ENCODE measurements around the gene KANSL1.
"Not testable (repeated sequence)": the region's sequence is repeated elsewhere in the genome, so short reads cannot be mapped to it uniquely, and the experiment has no call there.

The KANSL1 gene

GRCh38 chr17:46117850-46118696 is 75.2 kb downstream of the KANSL1 start:
- DNase-seq (ENCODE audit: low read depth in 2 of 2) = no peak

DNA sequence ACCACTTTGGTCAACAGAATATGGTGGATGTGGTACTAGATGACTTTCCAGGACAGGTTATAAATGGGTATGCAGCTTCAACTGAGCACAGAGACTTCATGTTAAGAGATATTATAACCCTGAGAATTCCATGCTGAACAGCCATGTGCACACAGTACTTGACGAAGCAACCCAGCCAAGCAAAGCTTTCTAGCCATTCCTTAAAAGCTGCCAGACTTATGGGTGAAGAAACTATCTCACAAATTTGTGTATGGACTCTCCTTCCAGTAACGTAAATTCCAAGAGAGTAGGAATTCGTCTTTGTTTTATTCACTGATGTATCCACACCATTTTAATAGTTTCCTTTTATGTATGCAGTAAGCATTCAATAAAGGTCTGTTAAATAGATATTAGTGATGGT is 76.1 kb downstream of the KANSL1 start:
- DNase-seq (ENCODE audit: low read depth in 2 of 2) = no peak

DNA sequence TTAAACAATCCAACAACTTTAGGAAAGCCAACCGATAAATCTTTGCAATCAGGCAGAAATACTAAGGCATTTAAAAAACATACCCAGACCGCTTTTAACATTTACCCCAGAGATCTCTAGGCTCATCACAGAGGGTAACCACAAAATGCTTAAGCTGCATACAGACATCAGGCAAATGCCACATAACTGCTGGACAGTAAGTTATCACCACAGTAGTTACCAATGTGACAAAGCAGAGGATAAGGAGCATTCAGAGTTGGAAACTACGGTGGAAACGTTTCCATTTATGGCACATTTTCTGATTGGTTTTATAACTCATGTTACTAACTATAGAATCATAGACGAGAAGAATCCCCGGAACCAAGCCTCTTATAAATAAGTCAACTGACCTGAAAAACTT is 77.5 kb downstream of the KANSL1 start:
- peak in 1 of 2 experiments; percentile 8 for DNase-seq (ENCODE audit: low read depth in 2 of 2)

DNA sequence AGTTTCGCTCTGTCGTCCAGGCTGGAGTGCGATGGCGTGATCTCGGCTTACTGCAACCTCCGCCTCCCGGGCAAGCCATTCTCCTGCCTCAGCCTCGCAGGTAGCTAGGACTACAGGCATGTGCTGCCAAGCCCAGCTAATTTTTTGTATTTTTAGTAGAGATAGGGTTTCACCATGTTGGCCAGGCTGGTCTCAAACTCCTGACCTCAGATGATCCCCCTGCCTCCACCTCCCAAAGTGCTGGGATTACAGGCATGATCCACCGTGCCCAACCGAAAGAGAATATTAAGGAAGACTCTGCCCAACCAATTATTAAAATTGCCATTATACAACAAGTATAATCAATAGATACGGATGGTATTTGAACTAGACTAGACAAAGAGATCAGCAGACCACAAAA is 82.0 kb downstream of the KANSL1 start:
- DNase-seq (ENCODE audit: low read depth in 2 of 2) = not testable (repeated sequence)

DNA sequence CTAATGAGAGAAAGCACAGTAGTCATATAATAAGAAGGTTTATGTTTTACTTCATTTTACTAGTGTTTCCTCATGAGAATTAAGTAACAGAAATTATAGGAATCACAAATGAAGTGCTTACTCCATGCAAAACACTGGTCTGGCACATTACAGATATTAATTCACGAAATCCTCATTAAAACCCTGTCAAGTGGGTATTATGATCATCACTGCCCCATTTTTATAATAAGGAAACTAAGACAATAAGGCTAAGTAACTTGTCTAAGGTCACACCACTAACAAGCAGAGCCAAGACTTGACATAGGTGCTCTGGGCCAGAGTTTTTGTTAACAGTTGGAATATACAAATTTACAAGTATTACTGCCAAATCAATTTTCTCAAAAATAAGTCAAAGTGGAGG is 83.0 kb downstream of the KANSL1 start:
- DNase-seq (ENCODE audit: low read depth in 2 of 2) = no peak

DNA sequence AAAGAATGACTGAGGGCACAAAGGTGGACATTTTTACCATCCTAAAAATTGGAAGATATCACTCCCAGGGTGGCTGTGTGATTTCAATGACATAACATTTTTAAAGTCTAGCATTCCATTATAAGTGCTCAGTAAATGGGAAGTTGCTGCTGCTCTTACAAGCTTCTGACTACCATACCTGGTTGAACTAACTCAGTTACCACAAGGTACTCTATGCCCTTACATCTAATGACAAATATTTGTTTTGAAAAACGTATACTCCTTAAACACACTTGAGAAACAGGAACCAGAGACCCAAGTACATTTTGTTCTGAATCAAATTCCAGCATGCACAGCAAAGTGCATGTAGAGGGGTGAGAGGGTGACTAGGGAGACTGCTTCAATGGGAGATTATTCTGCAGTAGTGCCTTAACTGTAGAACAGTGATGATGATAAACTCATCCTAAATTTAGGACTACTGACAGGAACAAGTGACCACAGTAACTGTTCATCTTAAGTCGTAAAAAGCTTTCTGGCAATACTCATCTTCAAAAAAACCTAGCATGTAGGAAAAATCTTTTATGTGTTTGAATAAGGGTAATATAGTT is 83.5 kb downstream of the KANSL1 start:
- no peak for DNase-seq (ENCODE audit: low read depth in 2 of 2)

DNA sequence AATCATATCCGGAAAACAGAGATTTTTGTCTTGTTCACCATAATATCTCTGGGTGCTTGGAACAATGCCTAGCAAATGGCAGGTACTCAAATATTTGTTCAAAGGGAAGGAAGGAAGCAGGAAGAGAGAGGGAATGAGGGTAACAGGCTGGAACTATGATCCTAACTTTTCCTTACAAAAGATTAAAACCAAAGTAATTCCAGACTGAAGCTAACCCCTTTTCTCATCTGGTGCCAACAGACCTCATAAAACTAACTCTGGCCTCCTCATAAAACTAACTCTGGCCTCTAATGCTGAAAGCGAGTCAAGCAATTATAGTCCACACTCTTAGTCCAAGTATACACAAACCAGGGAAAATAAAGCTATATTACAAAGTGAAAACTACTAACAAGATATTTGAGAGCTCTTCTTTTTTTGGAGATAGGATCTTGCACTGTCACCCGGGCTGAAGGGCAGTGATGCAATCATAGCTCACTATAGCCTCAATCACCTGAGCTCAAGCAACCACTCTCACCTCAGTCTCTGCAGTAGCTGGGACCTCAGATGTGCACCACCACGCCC is 84.6 kb downstream of the KANSL1 start:
- DNase-seq (ENCODE audit: low read depth in 2 of 2) = no peak

DNA sequence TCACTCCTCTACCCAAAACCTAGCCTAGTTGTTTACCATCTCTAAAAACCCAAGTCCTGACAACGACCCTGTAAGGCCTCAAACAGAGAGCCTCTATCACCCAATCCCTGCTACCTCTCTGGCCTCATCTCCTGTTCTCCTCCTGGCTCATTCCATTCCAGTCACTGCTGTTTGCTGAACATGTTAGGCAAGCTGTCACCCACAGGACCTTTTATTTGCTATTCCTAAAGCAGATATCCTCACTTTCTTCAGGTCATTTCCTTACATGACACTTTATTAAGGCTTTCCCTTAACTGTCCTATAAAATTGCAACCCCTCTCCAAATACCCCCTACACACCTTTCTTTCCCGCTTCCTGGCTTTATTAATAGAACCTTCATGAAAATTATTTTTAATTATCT is 85.1 kb downstream of the KANSL1 start:
- DNase-seq (ENCODE audit: low read depth in 2 of 2) = no peak

- DNase-seq (ENCODE audit: low read depth in 2 of 2) = no peak
Measured at GRCh38 chr17:46106966-46107644, 86.1 kb downstream of the KANSL1 start.

- DNase-seq (ENCODE audit: low read depth in 2 of 2) = not testable (repeated sequence)
Measured at GRCh38 chr17:46102806-46103205, 90.4 kb downstream of the KANSL1 start.

DNA sequence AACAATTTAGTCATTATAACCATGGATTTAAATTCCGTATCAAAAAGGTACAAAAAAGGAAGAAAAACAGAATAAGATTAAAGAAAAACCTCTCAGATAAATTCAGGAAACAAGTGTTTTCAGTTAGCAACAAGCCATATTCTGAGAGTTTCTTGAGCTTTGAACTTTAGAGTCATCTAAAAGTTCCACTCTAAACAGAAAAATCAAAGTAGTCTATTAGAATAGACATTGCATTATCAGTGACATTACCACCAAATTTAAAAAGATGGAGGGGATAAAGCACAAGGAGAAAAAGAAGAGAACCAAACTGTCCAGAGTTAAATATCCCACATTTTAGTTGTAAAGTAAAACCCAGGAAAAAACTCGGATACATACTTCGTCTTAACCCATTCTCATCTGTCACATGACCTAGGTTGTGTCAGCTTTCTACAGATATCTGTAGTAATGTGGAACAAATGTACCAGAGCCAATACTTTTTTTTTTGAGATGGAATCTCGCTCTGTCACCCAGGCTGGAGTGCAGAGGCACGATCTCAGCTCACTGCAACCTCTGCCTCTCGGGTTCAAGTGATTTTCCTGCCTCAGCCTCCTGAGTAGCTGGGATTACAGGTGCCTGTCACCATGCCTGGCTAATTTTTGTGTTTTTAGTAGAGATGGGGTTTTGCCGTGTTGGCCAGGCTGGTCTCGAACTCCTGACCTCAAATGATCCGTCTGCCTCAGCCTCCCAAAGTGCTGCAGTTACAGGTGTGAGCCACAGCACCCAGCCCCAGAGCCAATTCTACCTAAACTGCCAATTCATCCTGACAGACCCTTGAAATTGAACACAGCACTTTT is 91.2 kb downstream of the KANSL1 start:
- not testable (repeated sequence) for DNase-seq (ENCODE audit: low read depth in 2 of 2)

DNA sequence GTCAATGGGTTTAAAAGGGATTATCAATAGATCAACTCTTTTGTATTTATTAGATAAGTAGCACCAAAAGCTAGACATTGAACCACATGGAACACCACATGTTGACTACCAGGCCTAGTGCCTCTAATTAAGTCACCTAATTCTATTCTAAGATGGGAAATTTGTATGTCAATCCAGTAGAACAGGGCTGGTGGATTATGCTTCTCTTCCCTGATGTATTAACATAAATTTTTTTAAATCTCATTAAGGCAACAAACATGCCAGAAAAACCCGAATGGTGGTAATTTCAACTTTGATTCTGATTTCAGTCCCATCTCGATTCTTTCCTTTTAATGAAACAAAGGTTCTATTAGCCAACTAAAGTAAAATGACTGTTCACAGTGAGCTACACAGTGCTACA is 92.6 kb downstream of the KANSL1 start:
- no peak for DNase-seq (ENCODE audit: low read depth in 2 of 2)

DNA sequence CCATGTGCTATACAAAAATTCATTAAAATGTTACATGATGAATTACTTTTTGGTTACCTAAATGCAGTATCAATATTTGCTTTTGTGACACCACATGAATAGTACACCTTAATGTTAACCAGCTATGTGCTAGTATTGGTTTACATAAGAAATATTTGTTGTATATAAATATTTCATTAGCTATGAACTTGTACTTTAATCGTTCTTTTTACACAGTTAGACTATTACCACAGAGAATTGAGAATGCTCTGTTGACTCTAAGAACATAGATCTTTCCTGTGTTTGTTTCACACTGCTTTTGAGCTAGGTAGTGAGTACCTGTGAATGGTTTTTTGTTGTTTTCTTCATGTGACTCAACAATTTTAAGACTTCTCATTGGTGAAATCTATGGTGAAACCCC is 93.4 kb downstream of the KANSL1 start:
- DNase-seq (ENCODE audit: low read depth in 2 of 2) = no peak

DNA sequence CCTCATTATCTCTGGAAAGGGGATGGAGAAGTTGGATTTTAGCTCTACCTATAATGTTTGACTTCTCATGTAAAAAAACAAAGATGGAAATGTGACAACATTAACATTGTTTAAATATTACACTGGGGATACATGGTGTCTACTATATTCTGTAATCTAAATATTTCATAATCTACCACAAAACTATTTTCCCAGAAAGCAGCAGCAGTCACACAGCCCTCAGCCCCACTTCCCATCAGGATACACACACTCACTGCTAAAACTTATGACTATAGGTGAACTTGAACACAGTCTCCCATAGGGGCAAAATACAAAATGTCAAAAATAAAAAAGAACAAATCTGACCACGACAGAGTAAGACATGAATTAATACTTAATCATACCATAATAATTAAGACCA is 95.7 kb downstream of the KANSL1 start:
- no peak for DNase-seq (ENCODE audit: low read depth in 2 of 2)

DNA sequence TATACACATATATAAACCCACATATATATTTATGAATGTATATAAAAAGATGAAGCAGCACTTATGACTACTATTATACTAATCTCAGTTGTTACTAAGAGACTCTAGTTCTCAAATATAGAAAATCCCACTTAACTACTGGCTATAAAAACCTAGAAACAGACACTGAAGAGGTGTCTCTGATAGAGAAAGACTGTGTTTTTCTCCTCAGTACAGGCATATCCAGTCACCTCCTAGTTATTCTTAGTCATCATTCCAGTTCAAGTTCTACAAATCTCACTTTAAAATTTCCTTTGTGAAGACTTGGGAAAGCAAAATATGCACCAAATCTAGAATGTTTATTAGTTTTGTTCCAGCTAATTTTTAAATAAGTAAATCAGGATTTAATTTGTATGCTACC is 100.2 kb downstream of the KANSL1 start:
- no peak for DNase-seq (ENCODE audit: low read depth in 2 of 2)

DNA sequence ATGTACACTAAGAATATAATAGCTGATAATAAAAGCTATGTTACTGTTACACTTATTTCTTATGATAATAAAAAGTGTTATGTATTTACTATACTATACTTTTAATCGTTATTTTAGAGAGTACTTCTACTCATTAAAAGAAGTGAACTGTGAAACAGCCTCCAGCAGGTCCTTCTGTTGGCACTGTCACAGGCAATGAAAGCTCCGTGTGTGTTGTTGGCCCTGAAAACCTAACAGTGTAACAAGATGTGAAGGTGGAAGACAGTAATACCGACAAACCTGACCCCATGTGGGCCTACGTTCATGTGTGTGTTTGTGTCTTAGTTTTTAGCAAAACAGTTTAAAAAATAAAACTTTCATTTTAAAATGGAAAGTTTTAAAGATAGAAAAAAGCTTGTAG is 102.4 kb downstream of the KANSL1 start:
- DNase-seq (ENCODE audit: low read depth in 2 of 2) = no peak

GRCh38 chr17:46089389-46089965 is 103.8 kb downstream of the KANSL1 start:
- DNase-seq (ENCODE audit: low read depth in 2 of 2) = no peak

- DNase-seq (ENCODE audit: low read depth in 2 of 2) = no peak
Measured at GRCh38 chr17:46088595-46088994, 104.6 kb downstream of the KANSL1 start.

GRCh38 chr17:46087871-46088270 is 105.4 kb downstream of the KANSL1 start:
- not testable (repeated sequence) for DNase-seq (ENCODE audit: low read depth in 2 of 2)

DNA sequence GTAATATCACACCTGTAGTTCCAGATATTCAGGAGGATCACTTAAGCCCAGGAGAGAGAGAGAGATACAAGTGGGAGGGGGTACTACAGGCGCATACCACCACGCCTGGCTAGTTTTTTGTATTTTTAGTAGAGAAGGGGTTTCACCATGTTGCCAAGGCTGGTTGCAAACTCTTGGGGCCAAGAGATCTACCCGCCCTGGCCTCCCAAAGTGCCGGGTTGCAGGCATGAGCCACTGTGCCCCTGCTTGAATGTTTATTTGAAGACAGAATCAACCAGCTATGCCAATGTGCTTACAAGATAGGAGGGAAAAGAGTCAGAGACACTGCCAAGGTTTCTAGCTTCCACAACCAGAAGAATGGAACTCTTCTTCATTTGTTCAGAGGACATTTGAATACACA is 106.4 kb downstream of the KANSL1 start:
- no peak for DNase-seq (ENCODE audit: low read depth in 2 of 2)

DNA sequence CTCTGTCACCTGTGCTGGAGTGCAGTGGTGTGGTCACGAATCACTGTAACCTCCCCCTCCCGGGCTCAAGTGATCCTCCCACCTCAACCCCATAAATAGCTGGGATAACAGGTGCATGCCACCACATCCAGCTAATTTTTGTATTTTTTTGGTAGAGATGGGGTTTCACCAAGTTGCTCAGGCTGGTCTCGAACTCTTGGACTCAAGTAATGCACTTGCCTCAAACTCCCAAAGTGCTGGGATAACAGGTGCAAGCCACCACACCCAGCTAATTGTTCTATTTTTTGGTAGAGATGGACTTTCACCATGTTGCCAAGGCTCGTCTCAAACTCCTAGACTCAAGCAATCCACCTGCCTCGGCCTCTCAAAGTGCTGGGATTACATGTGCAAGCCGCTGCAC is 107.7 kb downstream of the KANSL1 start:
- no peak for DNase-seq (ENCODE audit: low read depth in 2 of 2)
